ENCODE results near the gene SLC7A6.
"Not testable (repeated sequence)": the region's sequence is repeated elsewhere in the genome, so short reads cannot be mapped to it uniquely, and the experiment has no call there.

The SLC7A6 gene

DNA sequence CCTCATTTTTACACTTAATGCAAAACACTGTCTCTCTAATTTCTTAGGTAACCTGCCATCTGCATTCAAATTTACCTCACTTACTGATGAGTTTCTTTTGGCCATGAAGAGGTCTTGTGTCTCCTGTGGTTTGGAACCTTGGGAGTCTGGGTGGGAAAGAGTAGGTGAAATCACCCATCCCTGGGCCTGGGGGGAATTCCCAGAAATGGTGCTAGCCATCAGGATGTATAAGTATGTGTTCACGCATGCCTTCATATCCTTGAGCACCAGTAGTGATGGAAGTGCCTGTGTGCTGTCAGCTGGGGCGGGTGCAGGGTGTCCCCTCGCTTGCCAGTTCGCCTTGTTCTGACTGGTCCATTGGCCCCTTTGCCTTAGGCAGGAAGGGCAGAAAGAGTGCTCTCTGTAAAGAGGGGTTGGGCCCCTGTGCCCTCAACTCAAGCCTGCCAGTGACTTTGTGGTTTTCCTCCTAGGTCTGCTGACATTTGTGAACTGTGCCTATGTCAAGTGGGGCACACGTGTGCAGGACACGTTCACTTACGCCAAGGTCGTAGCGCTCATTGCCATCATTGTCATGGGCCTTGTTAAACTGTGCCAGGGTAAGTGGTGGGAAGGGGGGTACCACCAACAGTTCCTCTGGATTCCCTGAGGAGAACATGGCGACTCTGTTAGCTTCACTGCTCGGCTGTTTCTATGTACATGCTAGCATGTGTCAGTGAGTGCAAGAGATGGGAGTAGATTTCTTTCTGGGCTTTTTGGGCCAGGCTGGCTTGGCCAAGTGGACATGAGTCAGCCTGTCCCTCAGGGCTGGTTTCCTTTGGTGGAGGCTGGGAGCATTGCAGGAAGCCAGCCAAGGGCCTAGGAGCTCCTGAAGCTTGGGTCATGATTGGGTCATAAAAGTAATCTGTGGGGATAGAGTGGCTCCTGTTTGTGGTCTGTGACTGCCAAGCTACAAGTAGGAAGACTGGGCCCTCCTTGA is 23.2 kb downstream of the SLC7A6 start:
- H3K4me3 ChIP-seq (ENCODE audit: low read depth, low read length): no peak overlapping the region
- no peak for DNase-seq (ENCODE audit: low read depth)
- TF ChIP-seq, protein P1, sequence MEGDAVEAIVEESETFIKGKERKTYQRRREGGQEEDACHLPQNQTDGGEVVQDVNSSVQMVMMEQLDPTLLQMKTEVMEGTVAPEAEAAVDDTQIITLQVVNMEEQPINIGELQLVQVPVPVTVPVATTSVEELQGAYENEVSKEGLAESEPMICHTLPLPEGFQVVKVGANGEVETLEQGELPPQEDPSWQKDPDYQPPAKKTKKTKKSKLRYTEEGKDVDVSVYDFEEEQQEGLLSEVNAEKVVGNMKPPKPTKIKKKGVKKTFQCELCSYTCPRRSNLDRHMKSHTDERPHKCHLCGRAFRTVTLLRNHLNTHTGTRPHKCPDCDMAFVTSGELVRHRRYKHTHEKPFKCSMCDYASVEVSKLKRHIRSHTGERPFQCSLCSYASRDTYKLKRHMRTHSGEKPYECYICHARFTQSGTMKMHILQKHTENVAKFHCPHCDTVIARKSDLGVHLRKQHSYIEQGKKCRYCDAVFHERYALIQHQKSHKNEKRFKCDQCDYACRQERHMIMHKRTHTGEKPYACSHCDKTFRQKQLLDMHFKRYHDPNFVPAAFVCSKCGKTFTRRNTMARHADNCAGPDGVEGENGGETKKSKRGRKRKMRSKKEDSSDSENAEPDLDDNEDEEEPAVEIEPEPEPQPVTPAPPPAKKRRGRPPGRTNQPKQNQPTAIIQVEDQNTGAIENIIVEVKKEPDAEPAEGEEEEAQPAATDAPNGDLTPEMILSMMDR (IDR thresholded peaks at IDR 0.05; ENCODE audit: insufficient read depth, low read depth, low read length, missing control alignments): no peak

DNA sequence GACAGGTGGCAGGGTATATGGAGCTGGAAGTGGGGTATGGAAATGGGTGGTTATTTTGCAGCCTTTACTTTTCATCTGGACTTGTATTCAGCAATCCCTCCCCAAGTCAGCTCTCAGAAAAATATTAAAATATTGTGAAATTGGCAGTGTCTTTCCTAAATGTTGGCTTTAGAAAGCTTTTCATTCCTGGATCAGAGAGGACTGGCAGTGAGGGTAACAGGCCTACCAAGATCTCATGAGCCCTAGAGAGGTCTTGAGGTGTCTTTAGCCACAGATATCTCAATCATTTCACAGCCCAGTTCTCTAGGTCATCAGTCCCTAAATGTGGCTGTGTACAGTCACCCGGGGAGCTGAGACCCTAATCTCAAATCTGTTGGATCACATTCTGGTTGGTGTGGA is 23.9 kb downstream of the SLC7A6 start:
- no peak overlapping the region for H3K4me3 ChIP-seq (ENCODE audit: low read depth, low read length)
- TF ChIP-seq, protein P1 (IDR thresholded peaks at IDR 0.05; ENCODE audit: insufficient read depth, low read depth, low read length, missing control alignments): no peak
- no peak for DNase-seq (ENCODE audit: low read depth)

DNA sequence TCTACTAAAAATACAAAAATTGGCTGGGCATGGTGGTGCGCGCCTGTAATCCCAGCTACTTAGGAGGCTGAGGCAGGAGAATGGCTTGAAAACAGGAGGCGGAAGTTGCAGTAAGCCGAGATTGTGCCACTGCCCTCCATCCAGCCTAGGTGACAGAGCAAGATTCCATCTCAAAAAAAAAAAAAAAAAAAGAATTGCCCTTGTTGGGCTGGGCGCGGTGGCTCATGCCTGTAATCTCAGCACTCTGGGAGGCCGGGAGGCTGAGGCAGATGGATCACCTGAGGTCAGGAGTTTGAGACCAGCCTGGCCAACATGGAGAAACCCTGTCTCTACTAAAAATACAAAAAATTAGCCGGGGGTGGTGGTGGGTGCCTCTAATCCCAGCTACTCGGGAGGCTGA is 24.5 kb downstream of the SLC7A6 start:
- not testable (repeated sequence) for DNase-seq (ENCODE audit: low read depth); H3K4me3 ChIP-seq (ENCODE audit: low read depth, low read length)

DNA sequence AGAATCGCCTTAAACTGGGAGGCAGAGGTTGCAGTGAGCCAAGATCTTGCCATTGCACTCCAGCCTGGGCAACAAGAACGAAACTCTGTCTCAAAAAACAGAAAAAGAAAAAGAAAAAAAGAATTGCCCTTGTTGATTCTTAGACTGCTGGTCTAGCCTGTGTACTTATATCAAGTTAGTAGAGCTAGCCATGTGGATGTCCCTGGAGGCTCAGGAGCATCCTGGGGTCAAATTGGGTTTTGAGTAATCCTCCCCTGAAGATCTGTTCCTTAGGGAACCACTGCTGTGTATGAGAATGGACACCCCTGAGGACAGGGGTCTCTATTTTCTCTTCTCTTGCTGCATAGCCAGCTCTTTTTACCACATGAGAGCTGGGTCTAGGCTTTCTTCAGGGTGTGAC is 24.9 kb downstream of the SLC7A6 start:
- DNase-seq (ENCODE audit: low read depth): no peak
- no peak overlapping the region for H3K4me3 ChIP-seq (ENCODE audit: low read depth, low read length)
- TF ChIP-seq, protein P1 (IDR thresholded peaks at IDR 0.05; ENCODE audit: insufficient read depth, low read depth, low read length, missing control alignments): no peak

DNA sequence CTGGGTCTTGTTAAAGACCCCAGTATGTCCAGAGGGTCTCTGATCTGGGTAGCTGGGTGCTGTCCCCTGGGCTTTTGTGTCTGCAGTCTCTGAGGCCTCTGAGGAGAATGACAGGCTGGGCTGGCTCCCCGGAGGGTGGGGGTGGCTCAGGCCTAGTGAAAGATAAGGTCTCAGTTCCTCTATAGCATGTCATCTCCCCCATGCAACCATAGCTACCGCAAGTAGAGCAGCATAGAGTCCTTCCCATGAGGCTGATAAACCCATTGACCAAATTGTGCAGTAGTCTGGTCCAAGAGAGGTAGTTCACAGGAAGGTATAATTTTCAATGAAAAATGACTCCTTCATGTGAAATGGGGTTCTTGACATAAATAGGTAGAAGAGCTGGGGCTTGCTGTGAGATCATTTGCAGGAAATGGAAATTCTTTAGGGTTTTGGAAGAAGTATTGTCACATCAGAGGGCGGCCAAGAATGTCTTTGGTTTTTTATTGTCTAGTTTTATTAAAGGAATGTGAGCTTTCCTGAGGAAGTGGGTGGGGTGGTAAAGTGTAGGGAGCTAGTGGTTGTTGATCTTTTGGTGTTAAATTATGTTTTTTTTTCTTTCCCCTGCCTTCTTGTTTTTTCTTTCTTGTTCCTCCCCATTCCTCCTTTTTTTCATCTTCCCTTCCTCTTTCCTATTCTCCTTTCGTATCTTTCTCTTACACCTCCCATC is 25.4 kb downstream of the SLC7A6 start:
- TF ChIP-seq, protein P1 (IDR thresholded peaks at IDR 0.05; ENCODE audit: insufficient read depth, low read depth, low read length, missing control alignments): no peak
- peak; percentile 84 for DNase-seq (ENCODE audit: low read depth)
- H3K4me3 ChIP-seq (ENCODE audit: low read depth, low read length): no peak overlapping the region

DNA sequence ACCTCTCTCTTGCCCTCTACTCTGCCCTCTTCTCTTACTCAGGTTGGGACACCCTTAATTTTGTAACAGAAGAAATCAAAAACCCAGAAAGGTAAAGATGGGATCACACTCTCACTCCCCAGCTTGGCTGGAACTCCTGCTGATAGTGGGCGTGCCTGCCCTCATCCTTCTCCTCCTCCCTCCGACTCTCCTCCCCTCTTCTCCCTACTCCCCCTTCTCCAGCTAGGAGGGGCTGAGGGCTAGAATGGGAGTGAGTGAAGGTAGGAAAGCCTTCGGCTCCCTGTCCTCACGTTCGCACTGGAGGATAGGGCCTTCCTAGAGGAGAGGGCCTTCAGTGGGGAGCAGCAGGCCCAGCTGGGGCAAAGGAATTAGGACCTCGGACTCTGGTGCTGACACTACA is 26.1 kb downstream of the SLC7A6 start:
- TF ChIP-seq, protein P1 (IDR thresholded peaks at IDR 0.05; ENCODE audit: insufficient read depth, low read depth, low read length, missing control alignments): no peak
- no peak overlapping the region for H3K4me3 ChIP-seq (ENCODE audit: low read depth, low read length)
- DNase-seq (ENCODE audit: low read depth): no peak

DNA sequence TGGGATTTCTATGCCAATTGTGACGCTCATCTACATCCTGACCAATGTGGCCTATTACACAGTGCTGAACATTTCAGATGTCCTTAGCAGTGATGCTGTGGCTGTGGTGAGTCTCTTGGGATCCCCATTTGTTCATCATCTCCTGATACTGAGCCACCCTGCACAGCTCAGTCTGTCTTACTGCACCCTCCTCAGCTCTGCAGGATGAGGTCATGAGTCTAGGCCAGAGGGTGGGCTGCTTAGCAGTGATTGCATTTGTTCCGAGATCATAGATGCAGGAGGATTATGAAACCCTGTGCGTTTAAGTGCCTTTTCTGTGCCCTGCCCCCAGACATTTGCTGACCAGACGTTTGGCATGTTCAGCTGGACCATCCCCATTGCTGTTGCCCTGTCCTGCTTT is 26.9 kb downstream of the SLC7A6 start:
- TF ChIP-seq, protein P1 (IDR thresholded peaks at IDR 0.05; ENCODE audit: insufficient read depth, low read depth, low read length, missing control alignments): no peak
- no peak overlapping the region for H3K4me3 ChIP-seq (ENCODE audit: low read depth, low read length)

More for the DNA sequence above, 26.9 kb downstream of the SLC7A6 start:
- no peak for DNase-seq (ENCODE audit: low read depth)
